Gastrocnemius medialis (tissue), 4 donors: Measurements from ENCODE around the gene NQO2. TPM values are rescaled to one million over a fixed set of nuclear protein-coding genes. Genes with fewer than 3 reads are reported as not detected.

Experiments
- ATAC-seq, 2 donors: fragments of 150-250 bp; one replicate each; pipeline ENCODE4 v1.9.1; 2016
- DNase-seq, 2 donors: peaks; one replicate each; pipeline ENCODE4 v3.0.0-alpha.2; 2019
- H3K27ac ChIP-seq, 4 donors: fragments of 200-600 bp; sonication (generic); 1 replicate in 1 of 4; 2 replicates in 3 of 4; pipeline ENCODE4 v1.5.1; 2016 to 2018; ENCODE audit warnings: mild to moderate bottlenecking in 2 of 4, moderate library complexity in 1 of 4
- H3K27me3 ChIP-seq, 3 donors: fragments of 200-600 bp; sonication (generic) in 2 of 3; 1 replicate in 1 of 3; 2 replicates in 2 of 3; pipeline versions ENCODE4 v1.5.1 to v1.6.0; 2016 to 2019; ENCODE audit warnings: mild to moderate bottlenecking in 1 of 3, moderate library complexity in 1 of 3
- H3K36me3 ChIP-seq, 2 donors: fragments of 200-600 bp; sonication (generic) in 1 of 2; one replicate each; pipeline ENCODE4 v1.5.1; 2017 to 2018
- H3K4me1 ChIP-seq, 2 donors: fragments of 200-600 bp; sonication (generic) in 1 of 2; one replicate each; pipeline ENCODE4 v1.5.1; 2016 to 2017; ENCODE audit warnings: mild to moderate bottlenecking in 2 of 2
- H3K4me3 ChIP-seq, 4 donors: fragments of 200-600 bp; sonication (generic) in 3 of 4; 1 replicate in 1 of 4; 2 replicates in 3 of 4; pipeline ENCODE4 v1.5.1; 2016 to 2019; ENCODE audit warnings: mild to moderate bottlenecking in 2 of 4
- H3K9me3 ChIP-seq, 3 donors: fragments of 200-600 bp; sonication (generic) in 2 of 3; 1 replicate in 1 of 3; 2 replicates in 2 of 3; pipeline ENCODE4 v1.5.1; 2016 to 2019
- POLR2A ChIP-seq, 2 donors: fragments of 450-650 bp; IDR thresholded peaks; one replicate each; pipeline ENCODE4 v1.6.1; 2017; ENCODE audit warnings: antibody characterized with exemption in 2 of 2, mild to moderate bottlenecking in 2 of 2, moderate library complexity in 2 of 2
- in situ Hi-C, 4 donors: fragments of 200-750 bp; cut with MboI; loops; one replicate each; pipeline versions ENCODE4 v1.15.0 to v1.8.0; 2017; ENCODE audit warnings: low sequenced_read_pairs in 4 of 4
- intact Hi-C: fragments of 100-400 bp; cut with DNase I; formaldehyde crosslinking; loops from one replicate; pipeline ENCODE4 v1.15.1; 2023; ENCODE audit warnings: low total_unique reads
- total RNA-seq, 4 donors: library from RNA; depleted of rRNA; stranded (reverse); fragments of >200 nt; gene quantifications; one replicate each; pipeline versions ENCODE4 v1.1.0 to v1.2.3, GENCODE V29; 2016
- TF ChIP-seq, protein P1 (sequence below), 5 experiments: fragments of 450-650 bp in 3 of 5; fragments of 200-600 bp in 2 of 5; sonication (generic) in 2 of 5; IDR thresholded peaks in 4 of 5; conservative IDR thresholded peaks in 1 of 5; 1 replicate in 4 of 5; 2 replicates in 1 of 5; pipeline ENCODE4 v1.5.1; 2016 to 2019; ENCODE audit warnings: antibody characterized with exemption in 5 of 5, mild to moderate bottlenecking in 3 of 5, moderate library complexity in 3 of 5

The NQO2 gene
- total RNA-seq, 4 donors from 2014 or later: 46.7 to 94.5 (median 60.3) TPM

DNA sequence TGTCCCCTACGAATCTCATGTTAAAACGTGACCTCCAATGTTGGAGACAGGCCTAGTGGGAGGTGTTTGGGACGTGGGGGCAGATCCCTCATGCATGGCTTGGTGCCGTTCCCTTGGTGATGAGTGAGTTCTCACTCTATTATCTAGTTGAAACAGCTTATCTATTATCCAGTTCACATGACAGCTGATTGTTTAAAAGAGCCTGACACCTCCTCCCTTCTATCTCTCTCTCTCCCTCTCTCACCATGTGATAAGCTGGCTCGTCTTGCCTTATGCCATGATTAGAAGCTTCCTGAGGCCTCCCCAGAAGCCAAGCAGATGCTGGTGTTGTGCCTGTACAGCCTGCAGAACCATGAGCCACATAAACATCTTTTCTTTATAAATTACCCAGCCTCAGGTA lies 35.7 kb downstream of the NQO2 start:
- no peaks in the 10 kb centered on the region for H3K9me3 ChIP-seq
- TF ChIP-seq, protein P1, sequence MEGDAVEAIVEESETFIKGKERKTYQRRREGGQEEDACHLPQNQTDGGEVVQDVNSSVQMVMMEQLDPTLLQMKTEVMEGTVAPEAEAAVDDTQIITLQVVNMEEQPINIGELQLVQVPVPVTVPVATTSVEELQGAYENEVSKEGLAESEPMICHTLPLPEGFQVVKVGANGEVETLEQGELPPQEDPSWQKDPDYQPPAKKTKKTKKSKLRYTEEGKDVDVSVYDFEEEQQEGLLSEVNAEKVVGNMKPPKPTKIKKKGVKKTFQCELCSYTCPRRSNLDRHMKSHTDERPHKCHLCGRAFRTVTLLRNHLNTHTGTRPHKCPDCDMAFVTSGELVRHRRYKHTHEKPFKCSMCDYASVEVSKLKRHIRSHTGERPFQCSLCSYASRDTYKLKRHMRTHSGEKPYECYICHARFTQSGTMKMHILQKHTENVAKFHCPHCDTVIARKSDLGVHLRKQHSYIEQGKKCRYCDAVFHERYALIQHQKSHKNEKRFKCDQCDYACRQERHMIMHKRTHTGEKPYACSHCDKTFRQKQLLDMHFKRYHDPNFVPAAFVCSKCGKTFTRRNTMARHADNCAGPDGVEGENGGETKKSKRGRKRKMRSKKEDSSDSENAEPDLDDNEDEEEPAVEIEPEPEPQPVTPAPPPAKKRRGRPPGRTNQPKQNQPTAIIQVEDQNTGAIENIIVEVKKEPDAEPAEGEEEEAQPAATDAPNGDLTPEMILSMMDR (IDR thresholded peaks at IDR 0.05 in 4 of 5, conservative IDR thresholded peaks at IDR 0.05 in 1 of 5): no peak
- no peak for TF ChIP-seq POLR2A (IDR thresholded peaks at IDR 0.05)

GRCh38 chr6:3036861-3037637 lies 37.4 kb downstream of the NQO2 start:
- Histone ChIP-seq H3K4me3 (no peak overlapping the region), H3K27me3 (no peaks in the 10 kb centered on the region), H3K27ac (no peak overlapping the region), H3K36me3 (no peaks in the 10 kb centered on the region), H3K9me3 (no peaks in the 10 kb centered on the region), H3K4me1 (peaks cover 8 to 12% of the 10 kb centered on the region in 2 donors)
- intact Hi-C loops: no loop called here
- TF ChIP-seq, protein P1 (IDR thresholded peaks at IDR 0.05 in 4 of 5, conservative IDR thresholded peaks at IDR 0.05 in 1 of 5): no peak
- no peak for TF ChIP-seq POLR2A (IDR thresholded peaks at IDR 0.05)
- in situ Hi-C loops: no loop called here
- no peak for ATAC-seq
- DNase-seq: no peak

More for the DNA sequence above, 35.7 kb downstream of the NQO2 start:
- Histone ChIP-seq H3K27me3 (no peaks in the 10 kb centered on the region), H3K27ac (no peak overlapping the region), H3K4me3 (no peak overlapping the region), H3K36me3 (no peaks in the 10 kb centered on the region), H3K4me1 (no peaks in the 10 kb centered on the region)
- intact Hi-C loops: no loop called here
- DNase-seq (no peak), ATAC-seq (no peak)
- in situ Hi-C loops: no loop called here

DNA sequence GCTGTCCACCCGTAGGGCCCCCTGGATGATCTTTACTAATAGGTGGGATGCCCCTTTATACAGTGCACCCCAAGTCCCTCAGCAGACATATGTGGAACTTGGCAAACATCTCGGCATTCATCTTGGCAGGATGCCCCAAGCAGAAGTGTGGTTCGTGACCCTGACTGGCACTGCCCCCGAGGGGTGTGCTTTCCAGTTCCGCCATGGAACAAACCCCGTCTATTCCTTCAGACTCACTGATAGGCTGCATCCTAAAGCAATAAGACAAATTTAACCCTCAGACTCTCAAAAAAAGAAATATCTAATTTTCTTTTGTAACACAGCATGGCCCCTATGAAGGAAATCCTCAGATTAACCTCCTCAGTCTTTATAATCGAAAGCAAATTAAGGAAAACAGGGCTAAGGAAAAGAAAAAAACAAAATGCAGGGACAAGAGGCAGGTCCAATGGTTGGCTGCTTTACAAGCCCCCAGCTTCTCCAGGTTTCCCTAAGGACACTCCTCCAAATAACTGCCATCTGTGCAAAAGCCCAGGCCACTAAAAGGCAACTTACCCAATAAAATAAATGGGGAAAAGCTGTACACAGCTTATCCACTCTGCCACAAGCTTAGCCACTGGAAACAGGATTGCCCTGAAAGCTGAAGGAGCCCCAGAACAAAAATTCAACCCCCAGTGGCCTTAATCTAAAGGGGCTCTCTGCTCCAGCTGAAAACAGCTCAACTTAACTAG lies 38.1 kb downstream of the NQO2 start:
- in situ Hi-C loops (no loop called here), intact Hi-C loops (no loop called here)
- Histone ChIP-seq H3K27ac (no peak overlapping the region), H3K4me3 (no peak overlapping the region), H3K9me3 (no peaks in the 10 kb centered on the region), H3K27me3 (no peaks in the 10 kb centered on the region), H3K36me3 (no peaks in the 10 kb centered on the region), H3K4me1 (peaks cover 8 to 12% of the 10 kb centered on the region in 2 donors)
- no peak for DNase-seq
- no peak for TF ChIP-seq POLR2A (IDR thresholded peaks at IDR 0.05)
- TF ChIP-seq, protein P1 (IDR thresholded peaks at IDR 0.05 in 4 of 5, conservative IDR thresholded peaks at IDR 0.05 in 1 of 5): no peak
- ATAC-seq: no peak

DNA sequence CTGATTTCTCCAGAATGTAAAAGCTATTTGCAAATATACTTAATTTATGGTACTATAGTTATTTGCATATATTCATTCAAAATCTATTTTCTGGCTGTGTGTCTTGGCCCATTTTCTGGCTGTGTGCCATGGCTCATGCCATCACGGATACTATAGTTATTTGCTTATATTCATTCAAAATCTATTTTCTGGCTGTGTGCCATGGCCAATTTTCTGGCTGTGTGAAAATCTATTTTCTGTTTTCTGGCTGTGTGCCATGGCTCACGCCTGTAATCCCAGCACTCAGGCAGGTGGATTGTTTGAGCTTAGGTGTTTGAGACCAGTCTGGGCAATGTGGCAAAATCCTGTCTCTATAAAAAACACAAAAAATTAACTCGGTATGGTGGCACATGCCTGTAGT lies 39.7 kb downstream of the NQO2 start:
- no peak overlapping the region for H3K27ac ChIP-seq
- intact Hi-C loops: no loop called here
- DNase-seq: no peak
- peaks cover 8 to 12% of the 10 kb centered on the region in 2 donors for H3K4me1 ChIP-seq
- no peaks in the 10 kb centered on the region for H3K9me3 ChIP-seq
- no peaks in the 10 kb centered on the region for H3K36me3 ChIP-seq
- no peak overlapping the region for H3K4me3 ChIP-seq
- no peak for TF ChIP-seq POLR2A (IDR thresholded peaks at IDR 0.05)
- TF ChIP-seq, protein P1 (IDR thresholded peaks at IDR 0.05 in 4 of 5, conservative IDR thresholded peaks at IDR 0.05 in 1 of 5): no peak
- in situ Hi-C loops: no loop called here
- ATAC-seq: no peak
- no peaks in the 10 kb centered on the region for H3K27me3 ChIP-seq
